Tibial nerve (tissue), 4 donors: ENCODE results near the gene IFITM10. TPM values are rescaled to one million over a fixed set of nuclear protein-coding genes. Genes with fewer than 3 reads are reported as not detected.
"Not testable (repeated sequence)": the region's sequence is repeated elsewhere in the genome, so short reads cannot be mapped to it uniquely, and the experiment has no call there.

Experiments used
- DNase-seq, 2 donors: peaks; one replicate each; pipeline ENCODE4 v3.0.0-alpha.2; 2019; ENCODE audit warnings: low spot score in 2 of 2
- H3K27ac ChIP-seq, 4 donors: fragments of 200-600 bp; sonication (generic) in 3 of 4; one replicate each; pipeline ENCODE4 v1.5.1; 2017 to 2019; ENCODE audit warnings: mild to moderate bottlenecking in 1 of 4
- H3K27me3 ChIP-seq, 2 donors: fragments of 200-600 bp; sonication (generic) in 1 of 2; one replicate each; pipeline versions ENCODE4 v1.5.1 to v1.6.0; 2017 to 2019
- H3K36me3 ChIP-seq, 3 donors: fragments of 200-600 bp; sonication (generic); one replicate each; pipeline ENCODE4 v1.5.1; 2018 to 2019
- H3K4me1 ChIP-seq, 4 donors: fragments of 200-600 bp; sonication (generic) in 3 of 4; one replicate each; pipeline ENCODE4 v1.5.1; 2017 to 2019
- H3K4me3 ChIP-seq, 4 donors: fragments of 200-600 bp; sonication (generic) in 3 of 4; one replicate each; pipeline ENCODE4 v1.5.1; 2017 to 2019; ENCODE audit warnings: mild to moderate bottlenecking in 1 of 4, moderate library complexity in 1 of 4
- H3K9me3 ChIP-seq, 4 donors: fragments of 200-600 bp; sonication (generic) in 3 of 4; one replicate each; pipeline ENCODE4 v1.5.1; 2017 to 2019
- EP300 ChIP-seq, 2 donors: sonication (generic); formaldehyde crosslinking; IDR thresholded peaks; one replicate each; pipeline ENCODE4 v1.6.1; 2017; ENCODE audit warnings: antibody characterized with exemption in 2 of 2, mild to moderate bottlenecking in 1 of 2
- POLR2A ChIP-seq, 2 donors: fragments of 450-650 bp; IDR thresholded peaks; one replicate each; pipeline ENCODE4 v1.6.1; 2017; ENCODE audit warnings: antibody characterized with exemption in 2 of 2, mild to moderate bottlenecking in 2 of 2, moderate library complexity in 2 of 2
- WGBS, 2 donors: methylation state at CpG; one replicate each; pipeline ENCODE4 v1.1.5; 2018; 5-methylcytosine and 5-hydroxymethylcytosine counted together
- total RNA-seq, 4 donors: library from RNA; depleted of rRNA; stranded (reverse); fragments of >200 nt; gene quantifications; one replicate each; pipeline ENCODE4 v1.1.0, GENCODE V29; 2016
- TF ChIP-seq, protein P1 (sequence below), 5 experiments: fragments of 200-600 bp in 3 of 5; fragments of 450-650 bp in 2 of 5; sonication (generic) in 3 of 5; IDR thresholded peaks; one replicate each; pipeline ENCODE4 v1.5.1; 2016 to 2019; ENCODE audit warnings: antibody characterized with exemption in 5 of 5, mild to moderate bottlenecking in 3 of 5, moderate library complexity in 2 of 5

Gene IFITM10
- total RNA-seq, 4 donors from 2014 or later: 5.9 to 54.9 (median 13.8) TPM

DNA sequence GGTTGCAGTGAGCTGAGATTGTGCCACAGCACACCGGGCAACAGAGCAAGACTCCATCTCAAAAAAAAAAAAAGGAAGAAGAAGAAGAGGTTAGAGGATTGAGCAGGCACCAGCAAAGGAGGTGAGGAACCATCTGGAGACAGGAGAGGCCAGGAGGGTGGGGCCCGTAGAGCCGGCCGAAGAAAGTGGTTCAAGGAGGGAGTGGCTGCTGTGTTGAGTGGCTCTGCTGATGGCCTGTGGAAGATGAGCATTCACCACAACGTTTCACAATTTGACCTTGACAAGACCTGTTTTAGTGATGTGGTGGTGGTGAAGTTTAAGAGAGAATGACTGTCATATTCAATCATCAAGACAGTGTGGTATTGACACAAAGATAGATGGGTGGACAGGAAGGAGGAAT is 20.1 kb upstream of the IFITM10 start:
- DNase-seq: no peak
- H3K36me3 ChIP-seq: no peaks in the 10 kb centered on the region
- H3K4me1 ChIP-seq: peaks cover 0 to 21% (median 8%) of the 10 kb centered on the region in 4 donors
- H3K27ac ChIP-seq: no peak overlapping the region
- H3K9me3 ChIP-seq: peaks cover 0 to 5% (median 0%) of the 10 kb centered on the region in 4 donors
- 67 to 75% methylated on average over 5 of the region's 5 CpGs for WGBS, 2 donors
- H3K27me3 ChIP-seq: no peaks in the 10 kb centered on the region
- H3K4me3 ChIP-seq: no peak overlapping the region
- TF ChIP-seq EP300 (IDR thresholded peaks at IDR 0.05) (no peak), POLR2A (IDR thresholded peaks at IDR 0.05) (no peak)
- TF ChIP-seq, protein P1, sequence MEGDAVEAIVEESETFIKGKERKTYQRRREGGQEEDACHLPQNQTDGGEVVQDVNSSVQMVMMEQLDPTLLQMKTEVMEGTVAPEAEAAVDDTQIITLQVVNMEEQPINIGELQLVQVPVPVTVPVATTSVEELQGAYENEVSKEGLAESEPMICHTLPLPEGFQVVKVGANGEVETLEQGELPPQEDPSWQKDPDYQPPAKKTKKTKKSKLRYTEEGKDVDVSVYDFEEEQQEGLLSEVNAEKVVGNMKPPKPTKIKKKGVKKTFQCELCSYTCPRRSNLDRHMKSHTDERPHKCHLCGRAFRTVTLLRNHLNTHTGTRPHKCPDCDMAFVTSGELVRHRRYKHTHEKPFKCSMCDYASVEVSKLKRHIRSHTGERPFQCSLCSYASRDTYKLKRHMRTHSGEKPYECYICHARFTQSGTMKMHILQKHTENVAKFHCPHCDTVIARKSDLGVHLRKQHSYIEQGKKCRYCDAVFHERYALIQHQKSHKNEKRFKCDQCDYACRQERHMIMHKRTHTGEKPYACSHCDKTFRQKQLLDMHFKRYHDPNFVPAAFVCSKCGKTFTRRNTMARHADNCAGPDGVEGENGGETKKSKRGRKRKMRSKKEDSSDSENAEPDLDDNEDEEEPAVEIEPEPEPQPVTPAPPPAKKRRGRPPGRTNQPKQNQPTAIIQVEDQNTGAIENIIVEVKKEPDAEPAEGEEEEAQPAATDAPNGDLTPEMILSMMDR (IDR thresholded peaks at IDR 0.05): no peak

DNA sequence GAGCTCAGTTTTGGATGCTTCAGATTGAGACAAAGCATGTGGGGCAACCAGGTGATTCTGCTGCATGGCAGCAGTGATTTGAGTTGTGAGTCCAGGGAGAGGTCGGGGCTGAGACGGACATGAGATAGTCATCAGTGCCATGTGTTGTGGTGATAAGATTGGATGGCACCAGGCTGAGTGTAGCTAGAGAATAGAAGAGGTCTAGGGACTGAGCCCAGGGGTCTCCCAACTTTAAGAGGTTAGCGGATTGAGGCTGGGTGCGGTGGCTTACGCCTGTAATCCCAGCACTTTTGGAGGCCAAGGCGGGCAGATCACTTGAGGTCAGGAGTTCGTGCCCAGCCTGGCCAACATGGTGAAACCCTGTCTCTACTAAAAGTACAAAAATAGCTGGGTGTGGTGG is 19.7 kb upstream of the IFITM10 start:
- DNase-seq: no peak
- Histone ChIP-seq H3K9me3 (peaks cover 0 to 4% (median 0%) of the 10 kb centered on the region in 4 donors), H3K27ac (no peak overlapping the region), H3K36me3 (no peaks in the 10 kb centered on the region), H3K4me1 (peaks cover 0 to 21% (median 8%) of the 10 kb centered on the region in 4 donors), H3K27me3 (no peaks in the 10 kb centered on the region), H3K4me3 (no peak overlapping the region)
- TF ChIP-seq, protein P1 (IDR thresholded peaks at IDR 0.05): no peak
- 89 to 93% methylated on average over 7 of the region's 7 CpGs for WGBS, 2 donors

DNA sequence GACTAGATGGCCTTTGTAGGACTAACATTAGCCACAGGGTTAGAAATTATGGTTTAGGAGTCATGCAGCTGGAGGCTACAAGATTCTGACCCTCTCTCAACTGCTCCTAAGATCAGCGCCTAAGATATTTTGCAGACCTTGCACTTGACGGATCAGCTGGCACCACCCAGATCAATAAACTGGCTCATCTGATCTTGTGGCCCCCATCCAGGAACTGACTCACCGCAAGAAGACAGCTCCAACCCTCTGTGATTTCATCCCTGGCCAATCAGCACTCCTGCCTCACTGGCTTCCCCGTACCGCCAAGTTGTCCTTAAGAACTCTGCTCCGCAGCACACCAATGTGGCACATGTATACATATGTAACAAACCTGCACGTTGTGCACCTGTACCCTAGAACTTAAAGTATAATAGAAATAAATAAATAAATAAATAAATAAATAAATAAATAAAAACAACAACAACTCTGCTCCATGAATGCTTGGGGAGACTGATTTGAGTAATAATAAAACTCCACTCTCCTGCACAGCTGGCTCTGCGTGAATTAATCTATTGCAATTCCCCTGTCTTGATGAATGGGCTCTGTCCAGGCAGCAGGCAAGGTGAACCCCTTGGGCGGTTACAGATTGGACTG is 19.0 kb upstream of the IFITM10 start:
- H3K4me1 ChIP-seq: peaks cover 0 to 23% (median 10%) of the 10 kb centered on the region in 4 donors
- H3K27me3 ChIP-seq, H3K36me3 ChIP-seq, H3K27ac ChIP-seq, H3K4me3 ChIP-seq, H3K9me3 ChIP-seq: not testable (repeated sequence)
- WGBS, 2 donors: 84% methylated on average over 9 of the region's 9 CpGs
- DNase-seq: peak in 1 of 2 donors; percentile 4

DNA sequence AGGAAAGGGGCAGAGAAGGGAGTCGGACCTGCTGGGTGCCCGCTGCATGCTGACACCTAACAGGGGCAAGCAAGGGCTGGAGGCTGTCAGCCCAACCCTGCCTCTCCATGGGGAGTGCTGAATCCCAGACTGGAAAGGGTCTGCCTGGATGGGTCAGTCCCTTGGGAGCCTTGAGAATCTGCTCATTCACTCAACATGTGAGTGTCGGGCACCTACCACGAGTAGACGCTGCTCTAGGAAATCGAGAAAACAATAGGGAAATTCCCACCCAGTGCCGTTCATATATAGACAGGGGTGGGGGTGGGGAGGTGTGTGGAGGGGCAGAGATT is 17.7 kb upstream of the IFITM10 start:
- H3K4me3 ChIP-seq: no peak overlapping the region
- H3K9me3 ChIP-seq: no peaks in the 10 kb centered on the region
- no peaks in the 10 kb centered on the region for H3K36me3 ChIP-seq
- H3K4me1 ChIP-seq: peaks cover 0 to 22% (median 12%) of the 10 kb centered on the region in 4 donors
- 66 to 76% methylated on average over 6 to 7 of the region's 7 CpGs for WGBS, 2 donors
- no peak for TF ChIP-seq POLR2A (IDR thresholded peaks at IDR 0.05)
- TF ChIP-seq, protein P1 (IDR thresholded peaks at IDR 0.05): no peak
- no peaks in the 10 kb centered on the region for H3K27me3 ChIP-seq
- no peak for DNase-seq
- no peak overlapping the region for H3K27ac ChIP-seq

DNA sequence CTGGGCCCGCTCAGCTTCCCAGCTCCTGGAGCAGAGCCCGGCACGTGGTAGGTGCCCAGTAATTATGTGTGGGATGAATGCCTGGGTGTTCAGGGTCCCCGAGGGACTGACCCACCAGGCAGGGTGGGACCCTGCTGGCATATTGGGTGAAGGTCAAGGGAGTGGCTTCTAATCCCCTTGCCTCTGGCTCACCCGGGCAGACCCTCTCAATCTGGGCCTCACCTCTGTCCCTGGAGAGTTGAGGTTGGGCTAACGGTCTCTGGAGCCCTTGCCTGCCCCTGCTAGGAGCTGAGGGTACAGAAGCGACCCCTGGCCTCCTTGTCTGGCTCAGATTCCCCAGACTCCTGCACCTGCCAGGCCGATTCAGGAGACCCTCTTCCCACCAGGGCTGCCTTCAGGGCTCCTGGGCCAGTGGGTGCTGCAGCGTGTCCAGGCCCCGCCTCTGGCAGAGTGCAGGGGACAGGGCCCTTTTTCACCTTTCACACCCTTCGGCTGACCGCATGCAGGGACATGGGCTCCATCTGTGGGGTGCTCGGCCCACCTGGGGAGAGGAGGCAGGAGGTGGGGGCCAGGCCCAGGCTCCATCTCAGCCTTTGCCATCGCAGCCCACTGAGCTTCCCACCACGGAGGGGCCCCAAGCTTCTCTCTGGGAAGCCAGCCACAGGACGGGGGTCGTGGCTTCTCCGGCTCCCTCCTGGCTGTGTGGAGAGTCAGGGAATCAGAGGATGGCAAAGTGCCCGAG is 17.2 kb upstream of the IFITM10 start:
- Histone ChIP-seq H3K4me1 (peaks cover 0 to 22% (median 11%) of the 10 kb centered on the region in 4 donors), H3K9me3 (no peaks in the 10 kb centered on the region), H3K4me3 (no peak overlapping the region), H3K27ac (no peak overlapping the region), H3K27me3 (no peaks in the 10 kb centered on the region), H3K36me3 (no peaks in the 10 kb centered on the region)
- TF ChIP-seq EP300 (IDR thresholded peaks at IDR 0.05): no peak
- TF ChIP-seq, protein P1 (IDR thresholded peaks at IDR 0.05): no peak
- no peak for TF ChIP-seq POLR2A (IDR thresholded peaks at IDR 0.05)
- no peak for DNase-seq
- WGBS, 2 donors: 72 to 94% methylated on average over 13 to 14 of the region's 19 CpGs
